Adipocyte (in vitro differentiated cells): Measurements from ENCODE around the gene GRAPL.
"Not testable (repeated sequence)": the region's sequence is repeated elsewhere in the genome, so short reads cannot be mapped to it uniquely, and the experiment has no call there.

Source experiments
- DNase-seq: peaks from one replicate; pipeline ENCODE4 v3.0.0-alpha.2; 2015; ENCODE audit warnings: low read depth
- H3K27me3 ChIP-seq: replicated peaks from 2 replicates; pipeline ENCODE4 v1.7.0; 2013; ENCODE audit warnings: mild to moderate bottlenecking, low read length, moderate library complexity; ENCODE audit not compliant: control insufficient read depth, insufficient read depth
- H3K36me3 ChIP-seq: 2 replicates; pipeline ENCODE4 v1.7.0; 2013; ENCODE audit warnings: low read length, mild to moderate bottlenecking, moderate library complexity; ENCODE audit not compliant: control insufficient read depth, insufficient read depth, severe bottlenecking
- H3K4me1 ChIP-seq: 2 replicates; pipeline ENCODE4 v1.7.0; 2013; ENCODE audit warnings: mild to moderate bottlenecking, low read length, moderate library complexity; ENCODE audit not compliant: control insufficient read depth, insufficient read depth
- H3K4me3 ChIP-seq: 2 replicates; pipeline ENCODE4 v1.7.0; 2013; ENCODE audit warnings: mild to moderate bottlenecking, low read length, moderate library complexity
- H3K9ac ChIP-seq: 2 replicates; pipeline ENCODE4 v1.7.0; 2013; ENCODE audit warnings: mild to moderate bottlenecking, low read length, moderate library complexity
- H3K9me3 ChIP-seq: 2 replicates; pipeline ENCODE4 v1.7.0; 2013; ENCODE audit warnings: mild to moderate bottlenecking, low read length, moderate library complexity; ENCODE audit not compliant: control insufficient read depth

Gene GRAPL

GRCh38 chr17:19174422-19174821, 47.0 kb downstream of the GRAPL start:
- not testable (repeated sequence) for H3K36me3 ChIP-seq, H3K9ac ChIP-seq, H3K4me3 ChIP-seq, H3K27me3 ChIP-seq, H3K4me1 ChIP-seq, H3K9me3 ChIP-seq, DNase-seq

GRCh38 chr17:19175410-19175809, 48.0 kb downstream of the GRAPL start:
- H3K9ac ChIP-seq, H3K4me1 ChIP-seq, H3K9me3 ChIP-seq, H3K27me3 ChIP-seq, H3K4me3 ChIP-seq, H3K36me3 ChIP-seq, DNase-seq: not testable (repeated sequence)

- H3K9ac ChIP-seq, H3K4me3 ChIP-seq, H3K27me3 ChIP-seq, H3K9me3 ChIP-seq, H3K4me1 ChIP-seq, H3K36me3 ChIP-seq, DNase-seq: not testable (repeated sequence)
Observed at GRCh38 chr17:19181040-19181875, 53.9 kb downstream of the GRAPL start.

GRCh38 chr17:19187883-19188869, 60.8 kb downstream of the GRAPL start:
- not testable (repeated sequence) for H3K9ac ChIP-seq, H3K36me3 ChIP-seq, H3K4me3 ChIP-seq, H3K4me1 ChIP-seq, H3K27me3 ChIP-seq, H3K9me3 ChIP-seq, DNase-seq

GRCh38 chr17:19188870-19189708, 61.7 kb downstream of the GRAPL start:
- DNase-seq, H3K9me3 ChIP-seq: not testable (repeated sequence)

GRCh38 chr17:19189781-19190405, 62.5 kb downstream of the GRAPL start:
- H3K9ac ChIP-seq, result not testable (repeated sequence)

More at GRCh38 chr17:19188870-19189708, 61.7 kb downstream of the GRAPL start:
- H3K9ac ChIP-seq, H3K36me3 ChIP-seq, H3K4me3 ChIP-seq, H3K4me1 ChIP-seq, H3K27me3 ChIP-seq: not testable (repeated sequence)

GRCh38 chr17:19196382-19197204, 69.2 kb downstream of the GRAPL start:
- not testable (repeated sequence) for DNase-seq
- peak overlapping the region; percentile 68 for H3K4me3 ChIP-seq

More at GRCh38 chr17:19189781-19190405, 62.5 kb downstream of the GRAPL start:
- not testable (repeated sequence) for H3K27me3 ChIP-seq, H3K4me3 ChIP-seq, H3K4me1 ChIP-seq, H3K9me3 ChIP-seq, H3K36me3 ChIP-seq, DNase-seq

GRCh38 chr17:19202448-19202847, 75.1 kb downstream of the GRAPL start:
- not testable (repeated sequence) for H3K27me3 ChIP-seq, H3K9me3 ChIP-seq, DNase-seq, H3K4me3 ChIP-seq, H3K9ac ChIP-seq, H3K4me1 ChIP-seq, H3K36me3 ChIP-seq

More at GRCh38 chr17:19196382-19197204, 69.2 kb downstream of the GRAPL start:
- H3K9me3 ChIP-seq, H3K36me3 ChIP-seq, H3K27me3 ChIP-seq, H3K4me1 ChIP-seq: not testable (repeated sequence)
- H3K9ac ChIP-seq, result peak overlapping the region; percentile 49

GRCh38 chr17:19203429-19203828, 76.0 kb downstream of the GRAPL start:
- not testable (repeated sequence) for H3K4me3 ChIP-seq, H3K4me1 ChIP-seq, H3K27me3 ChIP-seq, H3K9ac ChIP-seq, H3K9me3 ChIP-seq, H3K36me3 ChIP-seq, DNase-seq
